ENCODE measurements around the gene NSUN4.
"Not testable (repeated sequence)": the region's sequence is repeated elsewhere in the genome, so short reads cannot be mapped to it uniquely, and the experiment has no call there.

NSUN4 gene

GRCh38 chr1:46337409-46337808, 3.2 kb upstream of the NSUN4 start:
- not testable (repeated sequence) for ATAC-seq, H3K9me3 Mint-ChIP-seq, H3K27me3 Mint-ChIP-seq, H3K4me3 Mint-ChIP-seq, DNase-seq, H3K27ac Mint-ChIP-seq
- H3K36me3 Mint-ChIP-seq (ENCODE audit: low read depth): peaks cover 12% of the 10 kb centered on the region
- peaks cover 28% of the 10 kb centered on the region for H3K4me1 Mint-ChIP-seq

- no peak for DNase-seq
- H3K4me3 Mint-ChIP-seq: peak overlapping the region; percentile 98
- ATAC-seq: no peak
- H3K36me3 Mint-ChIP-seq (ENCODE audit: low read depth): peaks cover 34% of the 10 kb centered on the region
- H3K27me3 Mint-ChIP-seq: no peaks in the 10 kb centered on the region
- peaks cover 43% of the 10 kb centered on the region for H3K4me1 Mint-ChIP-seq
- peak overlapping the region; percentile 100 for H3K27ac Mint-ChIP-seq
- no peaks in the 10 kb centered on the region for H3K9me3 Mint-ChIP-seq
Observed at GRCh38 chr1:46341222-46342083, 846 bp downstream of the NSUN4 start.

GRCh38 chr1:46342084-46342656, 1.6 kb downstream of the NSUN4 start:
- H3K27ac Mint-ChIP-seq: peak overlapping the region; percentile 100
- peak overlapping the region; percentile 98 for H3K4me3 Mint-ChIP-seq
- ATAC-seq (no peak), DNase-seq (peak; percentile 20)
- H3K9me3 Mint-ChIP-seq: no peaks in the 10 kb centered on the region
- H3K27me3 Mint-ChIP-seq: no peaks in the 10 kb centered on the region
- peaks cover 43% of the 10 kb centered on the region for H3K4me1 Mint-ChIP-seq
- H3K36me3 Mint-ChIP-seq (ENCODE audit: low read depth): peaks cover 38% of the 10 kb centered on the region

- Mint-ChIP-seq H3K9me3 (no peaks in the 10 kb centered on the region), H3K27me3 (no peaks in the 10 kb centered on the region), H3K36me3 (ENCODE audit: low read depth) (peaks cover 43% of the 10 kb centered on the region), H3K4me3 (peak overlapping the region; percentile 98), H3K4me1 (peaks cover 45% of the 10 kb centered on the region), H3K27ac (peak overlapping the region; percentile 100)
- no peak for ATAC-seq
- no peak for DNase-seq
Observed at GRCh38 chr1:46342677-46343350, 2.2 kb downstream of the NSUN4 start.

- Mint-ChIP-seq H3K9me3 (no peaks in the 10 kb centered on the region), H3K4me3 (no peak overlapping the region), H3K27ac (no peak overlapping the region), H3K36me3 (ENCODE audit: low read depth) (peaks cover 48% of the 10 kb centered on the region), H3K4me1 (peaks cover 50% of the 10 kb centered on the region), H3K27me3 (no peaks in the 10 kb centered on the region)
- DNase-seq (no peak), ATAC-seq (no peak)
Observed at GRCh38 chr1:46343351-46343695, 2.7 kb downstream of the NSUN4 start.

GRCh38 chr1:46343705-46344104, 3.1 kb downstream of the NSUN4 start:
- ATAC-seq (no peak), DNase-seq (no peak)
- H3K4me3 Mint-ChIP-seq: no peak overlapping the region
- peaks cover 48% of the 10 kb centered on the region for H3K4me1 Mint-ChIP-seq
- peak overlapping the region; percentile 39 for H3K27ac Mint-ChIP-seq
- H3K9me3 Mint-ChIP-seq: no peaks in the 10 kb centered on the region
- H3K36me3 Mint-ChIP-seq (ENCODE audit: low read depth): peaks cover 50% of the 10 kb centered on the region
- H3K27me3 Mint-ChIP-seq: no peaks in the 10 kb centered on the region

- no peaks in the 10 kb centered on the region for H3K27me3 Mint-ChIP-seq
- H3K36me3 Mint-ChIP-seq (ENCODE audit: low read depth): peaks cover 52% of the 10 kb centered on the region
- peaks cover 42% of the 10 kb centered on the region for H3K4me1 Mint-ChIP-seq
- ATAC-seq: no peak
- no peaks in the 10 kb centered on the region for H3K9me3 Mint-ChIP-seq
- no peak overlapping the region for H3K27ac Mint-ChIP-seq
- H3K4me3 Mint-ChIP-seq: no peak overlapping the region
- no peak for DNase-seq
Observed at GRCh38 chr1:46344481-46344880, 3.9 kb downstream of the NSUN4 start.

- H3K4me1 Mint-ChIP-seq: peaks cover 39% of the 10 kb centered on the region
- H3K36me3 Mint-ChIP-seq (ENCODE audit: low read depth): peaks cover 56% of the 10 kb centered on the region
- peak overlapping the region; percentile 19 for H3K27ac Mint-ChIP-seq
Observed at GRCh38 chr1:46345281-46345680, 4.7 kb downstream of the NSUN4 start.

GRCh38 chr1:46352363-46352762, 11.8 kb downstream of the NSUN4 start:
- Mint-ChIP-seq H3K9me3 (no peaks in the 10 kb centered on the region), H3K27me3 (no peaks in the 10 kb centered on the region), H3K36me3 (ENCODE audit: low read depth) (peaks cover 43% of the 10 kb centered on the region), H3K27ac (no peak overlapping the region), H3K4me1 (peaks cover 7% of the 10 kb centered on the region), H3K4me3 (no peak overlapping the region)
- no peak for ATAC-seq
- DNase-seq: no peak

More at GRCh38 chr1:46345281-46345680, 4.7 kb downstream of the NSUN4 start:
- no peaks in the 10 kb centered on the region for H3K9me3 Mint-ChIP-seq
- no peak for DNase-seq
- no peaks in the 10 kb centered on the region for H3K27me3 Mint-ChIP-seq
- H3K4me3 Mint-ChIP-seq: no peak overlapping the region
- ATAC-seq: no peak

- H3K4me3 Mint-ChIP-seq, DNase-seq, H3K27ac Mint-ChIP-seq, H3K4me1 Mint-ChIP-seq, H3K9me3 Mint-ChIP-seq, H3K27me3 Mint-ChIP-seq, ATAC-seq: not testable (repeated sequence)
- H3K36me3 Mint-ChIP-seq (ENCODE audit: low read depth): peaks cover 37% of the 10 kb centered on the region
Observed at GRCh38 chr1:46355920-46356319, 15.3 kb downstream of the NSUN4 start.

- no peak overlapping the region for H3K27ac Mint-ChIP-seq
- DNase-seq: no peak
- H3K4me3 Mint-ChIP-seq: no peak overlapping the region
- ATAC-seq: no peak
- no peaks in the 10 kb centered on the region for H3K9me3 Mint-ChIP-seq
- H3K36me3 Mint-ChIP-seq (ENCODE audit: low read depth): peaks cover 50% of the 10 kb centered on the region
- no peaks in the 10 kb centered on the region for H3K4me1 Mint-ChIP-seq
- no peaks in the 10 kb centered on the region for H3K27me3 Mint-ChIP-seq
Observed at GRCh38 chr1:46362158-46362557, 21.6 kb downstream of the NSUN4 start.

GRCh38 chr1:46363121-46363520, 22.5 kb downstream of the NSUN4 start:
- peaks cover 48% of the 10 kb centered on the region for H3K36me3 Mint-ChIP-seq (ENCODE audit: low read depth)

GRCh38 chr1:46364612-46365011, 24.0 kb downstream of the NSUN4 start:
- ATAC-seq (no peak), DNase-seq (no peak)
- peaks cover 51% of the 10 kb centered on the region for H3K36me3 Mint-ChIP-seq (ENCODE audit: low read depth)
- H3K27me3 Mint-ChIP-seq: no peaks in the 10 kb centered on the region
- no peaks in the 10 kb centered on the region for H3K9me3 Mint-ChIP-seq
- H3K4me1 Mint-ChIP-seq: peaks cover 3% of the 10 kb centered on the region
- no peak overlapping the region for H3K27ac Mint-ChIP-seq
- no peak overlapping the region for H3K4me3 Mint-ChIP-seq

More at GRCh38 chr1:46363121-46363520, 22.5 kb downstream of the NSUN4 start:
- H3K9me3 Mint-ChIP-seq: no peaks in the 10 kb centered on the region
- H3K4me3 Mint-ChIP-seq: no peak overlapping the region
- no peaks in the 10 kb centered on the region for H3K27me3 Mint-ChIP-seq
- no peak for DNase-seq
- H3K27ac Mint-ChIP-seq: no peak overlapping the region
- no peak for ATAC-seq
- H3K4me1 Mint-ChIP-seq: no peaks in the 10 kb centered on the region

GRCh38 chr1:46365796-46366195, 25.2 kb downstream of the NSUN4 start:
- H3K4me3 Mint-ChIP-seq, H3K9me3 Mint-ChIP-seq, ATAC-seq, H3K27me3 Mint-ChIP-seq, DNase-seq, H3K27ac Mint-ChIP-seq: not testable (repeated sequence)
- Mint-ChIP-seq H3K4me1 (peaks cover 12% of the 10 kb centered on the region), H3K36me3 (ENCODE audit: low read depth) (peaks cover 55% of the 10 kb centered on the region)

- DNase-seq (no peak), ATAC-seq (no peak)
- no peak overlapping the region for H3K4me3 Mint-ChIP-seq
- H3K27me3 Mint-ChIP-seq: no peaks in the 10 kb centered on the region
- H3K9me3 Mint-ChIP-seq: no peaks in the 10 kb centered on the region
- no peak overlapping the region for H3K27ac Mint-ChIP-seq
- peaks cover 54% of the 10 kb centered on the region for H3K36me3 Mint-ChIP-seq (ENCODE audit: low read depth)
- H3K4me1 Mint-ChIP-seq: peaks cover 12% of the 10 kb centered on the region
Observed at GRCh38 chr1:46367072-46367471, 26.5 kb downstream of the NSUN4 start.
